NCI-H2081 treated with DMSO at 0.1 percent for 48 hours (cell line): Measurements from ENCODE around the gene MCC.
"Not testable (repeated sequence)": the region's sequence is repeated elsewhere in the genome, so short reads cannot be mapped to it uniquely, and the experiment has no call there.

Experiments used
- DNase-seq: peaks from one replicate; lab custom pipeline; 2025; lab: John Stamatoyannopoulos, UW

MCC gene

DNA sequence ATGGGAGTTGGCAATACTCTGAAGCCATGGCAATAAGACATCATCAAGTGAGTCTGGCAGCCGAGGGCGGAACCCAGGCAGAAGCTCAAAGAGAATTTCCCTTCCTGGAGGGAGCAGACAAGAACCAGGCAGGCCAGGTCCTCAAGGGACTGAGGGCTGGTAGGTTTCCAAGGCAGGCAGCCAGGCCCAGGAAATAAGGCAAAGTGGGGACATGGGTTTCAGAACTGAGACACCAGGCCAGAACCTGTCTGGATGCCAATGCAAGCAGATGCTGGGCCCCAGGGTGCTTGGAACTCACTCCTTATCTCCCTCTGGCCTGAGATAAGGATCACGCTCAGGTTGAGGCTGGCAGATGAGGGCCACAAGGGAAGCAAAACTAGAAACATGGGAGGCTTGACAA lies 62.3 kb downstream of the MCC start:
- no peak for DNase-seq

DNA sequence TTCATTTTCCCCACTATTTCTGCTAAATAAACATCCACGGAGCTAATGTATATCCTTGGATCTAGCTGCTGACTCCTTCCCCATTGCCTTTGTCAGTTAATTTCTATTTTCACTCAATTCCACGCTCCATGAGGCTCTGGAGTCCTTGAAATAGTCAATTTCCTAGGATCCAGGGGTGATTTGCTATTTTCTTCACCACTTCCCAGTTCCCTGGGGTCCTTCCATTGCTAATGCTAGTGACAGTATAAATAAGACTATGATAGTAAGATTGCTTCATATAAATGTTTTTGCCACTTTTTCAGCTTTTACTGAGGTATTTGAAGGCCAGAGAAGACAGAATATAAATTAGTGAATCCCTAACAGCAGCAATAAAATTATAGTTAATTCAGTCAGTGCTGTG lies 66.6 kb downstream of the MCC start:
- DNase-seq: no peak

DNA sequence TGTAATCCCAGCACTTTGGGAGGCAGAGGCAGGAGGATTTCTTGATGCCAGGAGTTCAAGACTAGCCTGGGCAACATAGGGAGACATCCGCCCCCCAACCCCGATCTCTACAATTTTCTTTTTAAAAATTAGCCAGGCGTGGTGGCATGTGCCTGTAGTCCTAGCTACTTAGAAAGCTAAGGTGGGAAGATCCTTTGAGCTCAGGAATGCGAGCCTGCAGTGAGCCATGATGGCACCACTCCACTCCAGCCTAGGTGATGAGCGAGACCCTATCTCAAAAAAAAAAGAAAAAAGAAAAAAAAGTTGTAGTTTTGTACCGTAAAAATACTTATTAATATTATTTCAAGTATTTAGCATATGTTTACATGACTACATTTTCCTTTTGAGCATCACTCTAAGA lies 82.7 kb downstream of the MCC start:
- no peak for DNase-seq

DNA sequence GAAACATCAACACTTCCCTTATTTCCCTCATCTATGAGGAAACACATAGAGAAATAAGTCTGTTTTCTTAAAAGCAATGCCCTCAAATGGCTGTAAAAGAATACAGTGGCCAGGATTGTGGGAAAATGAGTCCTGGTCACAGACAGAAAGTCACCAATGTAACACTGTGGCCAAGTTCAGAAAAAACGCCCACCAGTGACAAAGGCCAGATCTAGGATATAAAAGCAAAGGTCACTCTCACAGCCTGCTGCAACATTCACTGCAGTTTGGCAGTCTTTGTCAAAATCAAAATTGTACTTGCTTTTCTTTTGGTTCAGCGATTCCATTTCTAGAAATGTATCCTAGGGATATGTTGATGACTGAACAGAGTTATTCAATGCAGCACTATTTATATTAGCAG lies 84.0 kb downstream of the MCC start:
- DNase-seq: no peak

DNA sequence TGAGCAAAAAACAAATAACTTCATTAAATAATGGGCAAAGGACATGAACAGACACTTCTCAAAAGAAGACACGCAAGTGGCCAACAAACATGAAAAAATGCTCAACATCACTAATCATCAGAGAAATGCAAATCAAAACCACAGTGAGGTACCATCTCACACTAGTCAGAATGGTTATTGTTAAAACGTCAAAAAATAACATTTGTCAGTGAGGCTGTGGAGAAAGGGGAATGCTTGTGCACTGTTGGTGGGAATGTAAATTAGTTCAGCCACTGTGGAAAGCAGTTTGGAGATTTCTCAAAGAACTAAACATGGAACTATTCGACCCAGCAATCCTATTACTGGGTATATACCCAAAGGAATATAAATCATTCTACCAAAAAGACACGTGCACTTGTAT lies 90.3 kb downstream of the MCC start:
- not testable (repeated sequence) for DNase-seq

DNA sequence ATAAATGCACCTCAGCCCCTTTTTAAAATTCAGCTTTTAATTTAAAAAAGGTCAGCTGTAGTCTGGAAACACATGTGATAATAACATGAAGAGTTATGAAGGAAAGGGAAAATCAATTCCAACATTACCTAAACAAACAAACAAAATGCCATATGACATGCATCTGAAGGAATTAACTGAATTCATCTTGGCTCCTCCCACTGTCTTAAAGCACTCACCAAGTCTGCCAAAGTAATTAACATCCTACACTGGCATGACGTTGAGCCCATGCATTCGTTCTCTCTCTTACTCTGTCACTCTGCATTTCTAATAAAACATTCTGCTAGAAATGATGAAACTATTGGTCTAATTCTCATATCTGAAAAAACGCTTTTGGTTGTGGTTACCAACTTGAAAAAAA lies 91.2 kb downstream of the MCC start:
- DNase-seq: no peak

DNA sequence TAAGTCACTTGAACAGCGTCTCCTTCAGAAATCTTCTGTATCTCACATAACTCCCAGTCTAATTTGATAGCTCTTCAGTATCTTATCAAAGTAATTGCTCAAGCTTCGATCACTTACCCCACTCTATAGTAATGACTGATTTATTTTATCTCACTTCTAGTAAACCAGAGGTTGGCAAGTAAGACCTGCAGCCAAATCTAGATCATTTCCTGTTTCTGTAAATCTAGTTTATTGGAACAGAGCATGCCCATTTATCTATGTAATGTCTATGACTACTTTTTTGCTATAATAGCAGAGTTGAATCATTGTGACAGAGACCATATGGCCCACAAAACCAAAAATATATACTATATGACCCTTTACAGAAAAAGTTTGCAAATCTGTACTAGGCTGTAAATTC lies 93.6 kb downstream of the MCC start:
- DNase-seq: no peak

DNA sequence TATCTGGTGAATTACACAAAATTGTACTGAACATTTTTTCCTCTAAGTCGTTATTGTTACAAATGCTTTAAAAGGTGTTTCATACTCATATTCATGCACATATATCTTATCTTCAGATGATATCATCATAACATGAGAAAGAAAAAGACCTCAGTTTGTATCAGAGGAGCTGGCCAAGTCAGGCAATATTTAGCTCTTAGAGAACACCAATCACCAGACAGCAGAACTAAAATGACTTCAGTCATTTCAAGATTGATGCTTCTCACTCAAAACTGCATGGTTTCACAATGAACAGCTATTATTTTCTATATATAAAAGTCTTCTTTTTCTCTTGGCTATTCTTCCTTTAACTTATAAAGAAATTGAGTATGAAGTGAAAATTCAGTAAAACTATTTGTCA lies 98.0 kb downstream of the MCC start:
- no peak for DNase-seq

DNA sequence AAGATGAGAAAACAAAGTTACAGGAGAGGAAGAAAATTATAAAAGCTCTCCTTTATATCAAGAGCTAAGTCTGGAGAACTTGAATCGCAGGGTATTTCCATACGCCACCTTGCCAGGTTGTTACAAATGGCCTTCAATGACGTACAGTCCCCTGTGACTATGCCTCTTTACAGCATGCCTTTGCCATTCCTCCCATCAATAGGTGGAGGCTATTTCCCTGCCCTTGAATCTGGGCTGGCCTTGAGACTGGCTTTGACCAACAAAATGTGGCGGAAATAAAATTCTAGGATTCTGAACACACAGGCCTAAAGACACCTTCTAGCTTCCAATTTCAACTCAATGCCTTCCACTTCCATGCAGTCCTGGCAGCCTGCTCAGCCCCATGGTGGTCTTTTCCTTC lies 99.1 kb downstream of the MCC start:
- DNase-seq: no peak

DNA sequence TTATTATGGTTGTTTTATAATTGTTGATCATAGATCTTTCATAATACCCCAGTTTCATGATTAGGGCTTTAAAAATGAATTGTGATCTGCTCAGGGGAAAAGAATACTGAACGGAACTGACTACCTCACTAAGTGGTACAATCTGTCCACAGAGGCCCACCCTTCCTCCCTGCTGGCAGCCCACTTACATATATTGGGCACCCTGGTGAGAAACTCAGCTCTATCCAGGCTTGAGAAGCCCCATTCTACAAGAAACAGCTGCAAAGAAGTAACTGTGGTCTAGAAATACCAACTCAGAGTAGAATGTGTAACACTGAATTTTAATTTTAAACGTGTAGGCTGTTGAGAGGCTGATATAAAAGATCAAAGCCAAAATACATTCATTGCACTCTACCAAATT lies 100.4 kb downstream of the MCC start:
- no peak for DNase-seq

DNA sequence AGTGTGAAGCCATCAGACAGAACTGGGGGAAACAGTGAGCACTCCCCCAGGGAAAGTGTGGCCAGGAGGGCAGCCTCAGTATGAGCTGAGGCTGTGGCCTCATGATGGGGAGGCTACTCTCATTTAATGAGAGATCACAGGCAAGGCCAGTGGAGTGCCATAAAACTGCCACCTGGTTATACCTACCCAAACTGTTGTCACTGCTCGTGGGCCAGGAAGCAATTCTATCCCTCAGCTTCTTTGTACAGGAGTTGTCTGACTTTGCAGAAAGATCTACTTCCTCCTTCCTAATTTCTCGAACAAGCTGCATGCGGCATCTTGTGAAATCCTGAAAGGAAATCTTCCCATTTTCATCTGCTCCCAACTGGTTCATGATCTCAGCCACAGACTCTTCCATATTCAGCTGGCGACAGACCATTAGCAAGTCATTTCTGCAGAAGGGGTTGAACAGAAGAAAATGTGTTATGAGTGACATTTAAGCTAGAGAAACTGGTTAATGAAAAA lies 103.4 kb downstream of the MCC start:
- DNase-seq: no peak

DNA sequence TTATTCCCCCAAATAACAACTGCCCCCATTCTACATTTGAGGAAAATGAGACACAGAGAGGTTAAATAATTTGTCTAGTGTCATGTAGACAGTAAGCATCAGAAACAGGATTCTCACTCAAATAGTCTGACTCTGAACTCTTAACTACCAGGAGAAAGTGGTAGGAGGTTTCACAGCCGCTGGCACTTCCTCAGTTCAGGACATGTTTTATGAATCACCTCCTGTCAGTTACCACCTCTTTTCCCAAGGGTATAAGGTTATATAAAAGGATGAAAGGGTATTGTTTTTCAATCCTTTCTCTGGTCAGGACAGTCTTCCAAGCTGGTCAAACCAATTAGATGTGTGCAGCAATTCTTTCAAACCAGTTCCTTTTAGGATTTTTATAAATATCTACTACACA lies 105.5 kb downstream of the MCC start:
- DNase-seq: no peak

DNA sequence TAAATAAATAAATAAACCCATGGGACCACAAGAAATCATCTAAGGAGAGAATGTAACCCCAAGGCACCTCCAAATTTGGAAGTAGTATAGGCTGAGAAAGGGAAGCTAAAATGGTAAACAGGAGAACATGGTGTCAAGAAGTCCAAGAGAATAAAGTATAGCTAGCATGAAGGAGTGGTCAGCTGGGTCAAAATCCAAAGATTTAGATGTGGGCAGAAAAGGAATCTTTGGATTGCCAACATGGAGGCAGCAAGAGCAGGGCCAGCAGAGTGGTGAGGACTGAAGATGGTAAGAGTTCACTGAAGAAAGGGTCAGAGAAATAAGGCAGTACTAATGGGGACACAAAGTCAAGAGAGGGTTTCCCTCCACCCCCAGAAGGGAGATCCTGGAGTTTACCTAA lies 106.5 kb downstream of the MCC start:
- DNase-seq: no peak

DNA sequence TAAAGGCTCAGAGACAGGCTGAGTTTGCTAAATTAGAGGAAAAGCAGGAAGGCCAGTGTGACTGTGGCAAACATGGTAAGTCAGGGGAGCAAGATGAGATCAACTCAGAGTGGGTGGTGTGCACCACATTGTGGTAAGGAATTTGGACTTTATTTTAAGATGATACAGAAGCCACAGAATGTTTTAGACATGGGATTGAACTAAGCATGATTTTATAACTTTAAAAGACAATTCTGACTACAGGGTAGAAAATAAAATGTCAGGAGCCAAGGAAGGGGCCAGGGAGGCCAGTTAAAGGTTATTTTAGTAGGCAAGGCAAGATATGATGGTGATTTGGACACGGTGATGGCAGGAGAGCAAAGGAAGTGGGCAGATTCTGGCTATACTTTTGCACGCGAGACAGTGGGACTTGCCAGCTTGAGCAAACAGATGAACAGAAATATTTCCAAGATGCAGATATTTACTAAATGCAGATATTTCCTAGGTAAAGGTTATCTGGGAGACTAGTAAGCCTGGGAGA lies 107.4 kb downstream of the MCC start:
- DNase-seq: no peak

DNA sequence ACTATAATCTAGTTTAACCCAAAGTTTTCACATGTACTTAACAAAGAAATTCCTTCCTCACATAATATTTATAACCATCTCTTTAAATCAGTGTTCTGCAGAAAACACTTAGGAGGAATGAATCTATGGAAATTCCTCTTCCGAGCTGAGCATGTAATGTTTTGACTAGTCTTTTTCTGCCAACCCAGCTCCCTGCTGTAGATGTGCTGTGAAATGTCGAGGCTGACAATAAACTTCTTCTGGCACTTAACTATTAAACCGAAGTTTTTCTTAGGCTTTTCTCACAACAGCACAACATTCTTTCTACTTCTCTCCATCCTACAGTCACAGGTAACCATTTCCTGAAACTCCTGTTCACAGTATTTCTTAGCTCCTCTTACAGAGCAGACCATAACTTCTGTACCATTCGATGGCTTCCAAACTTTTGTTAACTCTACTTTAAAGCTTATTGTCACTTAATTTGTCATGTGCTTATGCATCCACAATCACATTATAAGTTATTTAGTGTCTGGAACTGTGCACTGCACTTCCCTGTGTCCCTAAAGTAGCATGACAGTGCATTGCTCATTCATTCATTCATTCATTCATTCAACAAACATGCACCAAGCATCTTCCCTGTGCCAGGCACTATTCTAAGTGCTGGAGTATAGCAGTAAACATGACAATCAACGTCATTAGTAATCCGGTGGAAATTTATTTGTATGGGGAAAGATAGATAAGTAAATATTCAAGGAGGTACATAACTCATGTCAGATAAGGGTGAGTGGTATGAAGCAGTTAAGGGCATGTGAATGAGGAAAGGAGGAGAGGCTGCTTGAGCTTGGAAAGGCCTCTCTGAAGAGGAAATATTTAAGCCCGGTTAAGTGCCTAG lies 108.1 kb downstream of the MCC start:
- DNase-seq: no peak

DNA sequence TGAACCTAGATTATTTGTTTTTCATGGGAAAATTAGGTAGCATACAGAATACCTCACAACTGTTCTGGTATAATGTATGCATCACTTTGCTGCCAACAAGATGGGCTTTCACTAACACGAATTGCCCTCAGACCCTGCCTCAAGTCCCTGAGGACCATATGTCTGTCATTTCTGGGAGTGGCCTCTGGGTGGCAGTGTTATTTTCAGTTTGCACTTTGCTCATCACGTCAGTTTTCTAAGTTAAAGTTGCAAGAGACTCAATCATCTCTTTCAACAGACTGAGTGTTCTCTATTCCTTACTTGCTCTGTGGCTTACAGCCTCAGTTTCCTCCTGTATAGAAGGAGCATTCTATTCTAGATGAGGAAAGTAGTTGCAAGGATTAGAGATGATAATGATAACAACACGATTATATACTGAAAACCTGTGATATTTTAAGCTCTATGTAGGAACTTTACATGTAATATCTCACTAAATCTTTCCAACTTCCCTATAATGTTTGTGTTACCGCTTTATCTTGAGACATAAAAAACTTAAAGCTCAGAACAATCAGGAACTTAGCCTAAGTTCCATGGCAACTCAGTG lies 109.2 kb downstream of the MCC start:
- no peak for DNase-seq

DNA sequence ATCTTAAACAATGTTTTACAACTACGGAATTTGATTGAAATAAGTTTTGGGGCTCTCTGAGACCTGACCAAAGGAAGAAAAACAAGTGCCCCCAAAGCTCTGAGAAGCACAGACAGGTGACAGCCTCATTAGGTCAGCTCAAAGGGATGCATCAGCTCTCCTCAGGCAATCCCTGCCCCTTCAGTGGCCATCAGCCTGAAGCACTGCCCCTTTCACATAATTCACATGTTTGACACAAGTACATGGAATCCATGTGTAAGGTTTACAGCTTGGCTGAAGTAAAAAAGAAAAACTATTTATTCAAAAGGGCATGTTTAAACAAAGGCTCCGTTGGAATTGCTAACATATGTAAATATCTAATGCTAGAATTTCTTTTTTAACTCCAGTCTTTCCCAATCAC lies 109.7 kb downstream of the MCC start:
- DNase-seq: no peak

DNA sequence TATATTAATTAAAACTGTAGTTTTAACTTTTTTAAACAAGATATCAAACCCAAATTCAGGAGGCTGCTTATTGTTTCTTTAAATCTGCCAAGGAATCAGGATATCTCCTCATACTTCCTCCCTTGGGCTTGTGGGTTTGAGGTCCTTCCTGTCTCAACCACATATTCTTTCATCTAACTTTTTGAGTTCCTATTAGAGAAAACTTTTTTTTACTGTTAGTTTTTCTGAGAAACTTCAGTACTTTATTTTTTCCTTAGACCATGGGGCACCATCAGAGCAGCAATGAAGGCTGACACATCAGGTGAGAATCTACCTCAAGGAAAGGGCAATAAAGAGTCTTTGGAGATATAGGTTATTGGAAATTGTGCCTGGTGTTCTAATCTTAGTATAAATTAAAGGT lies 110.2 kb downstream of the MCC start:
- DNase-seq: no peak

DNA sequence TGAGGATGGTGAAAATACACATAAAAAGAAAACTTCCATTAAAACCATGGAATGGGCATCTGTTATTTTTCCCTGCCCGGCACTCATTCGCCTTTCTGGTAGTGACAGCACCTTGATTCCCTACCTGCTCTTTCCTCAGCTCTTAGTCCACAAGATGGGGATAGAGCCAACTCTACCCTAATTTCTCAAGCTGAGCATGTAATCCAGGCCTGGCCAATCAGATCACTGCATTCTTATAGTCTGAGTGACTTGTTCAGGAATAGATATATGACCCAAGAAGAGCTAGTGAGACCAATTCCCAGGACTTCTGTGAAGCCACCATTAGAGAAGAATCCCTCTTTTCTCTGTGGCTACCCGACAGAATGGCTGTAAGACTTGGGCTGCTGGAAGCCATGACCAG lies 111.6 kb downstream of the MCC start:
- no peak for DNase-seq

DNA sequence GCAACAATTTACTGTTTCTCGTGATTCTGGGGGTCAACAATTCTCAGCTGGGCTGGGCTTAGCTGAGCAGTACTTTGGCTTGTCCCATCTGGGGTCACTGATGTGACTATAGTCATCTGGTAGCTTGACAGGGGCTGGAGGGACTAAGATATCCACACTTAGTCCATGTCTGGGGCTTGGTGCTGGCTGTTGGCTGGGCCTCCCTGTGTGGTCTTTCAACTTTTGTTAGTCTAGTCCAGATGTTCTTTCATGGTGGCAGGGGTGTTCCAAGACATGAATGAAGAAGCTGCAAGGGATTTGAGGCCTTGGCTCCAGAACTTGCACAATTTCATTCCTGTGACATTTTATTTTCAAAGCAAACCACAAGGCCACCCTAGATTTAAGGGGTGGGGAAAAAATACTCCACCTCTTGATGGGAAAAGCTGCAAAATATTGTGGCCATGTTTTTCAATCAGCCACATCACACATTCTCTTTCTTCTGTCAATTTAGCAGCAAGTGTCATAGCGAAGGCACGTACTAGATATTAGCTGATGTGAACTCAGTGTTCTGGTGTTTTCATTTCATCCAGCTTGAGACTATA lies 112.7 kb downstream of the MCC start:
- DNase-seq: no peak

DNA sequence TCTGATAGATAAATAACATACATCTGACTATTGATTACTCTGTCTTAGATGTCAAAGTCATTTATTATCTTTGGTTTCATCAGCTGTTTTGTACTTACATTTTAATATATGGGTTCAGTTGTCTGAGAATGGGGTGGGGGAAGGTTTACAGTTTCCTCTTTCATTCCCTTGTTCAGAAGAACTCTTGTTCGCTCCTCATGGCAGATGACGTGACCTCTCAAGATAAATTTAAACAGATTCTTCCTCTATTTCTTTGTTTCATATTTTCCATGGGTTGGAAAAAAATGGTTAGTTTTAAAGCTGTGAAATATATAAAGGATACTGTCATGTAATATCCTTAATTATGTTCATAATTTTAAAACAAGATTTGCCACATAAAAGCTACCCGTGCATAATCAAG lies 114.8 kb downstream of the MCC start:
- DNase-seq: no peak

DNA sequence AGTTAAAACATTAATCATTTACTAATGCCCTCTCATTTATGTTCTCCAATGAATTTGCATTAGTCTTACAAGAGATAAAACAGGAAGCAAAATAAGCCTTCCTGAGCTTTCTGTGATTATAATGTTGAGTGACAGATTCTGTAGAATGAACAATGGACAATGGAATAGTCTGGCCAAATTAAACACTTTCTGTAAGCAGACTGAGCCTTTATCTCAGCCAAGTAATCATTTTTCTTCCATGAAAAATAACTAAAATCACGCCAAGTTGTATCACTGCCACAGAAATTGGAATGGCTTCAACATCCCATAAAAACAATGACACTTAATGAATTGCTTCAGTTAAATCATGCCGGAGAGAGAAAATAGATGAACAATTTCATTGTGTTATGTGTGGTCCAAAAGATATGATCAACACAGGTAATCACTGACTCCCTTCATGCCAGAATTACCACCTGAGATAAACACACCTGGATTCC lies 116.5 kb downstream of the MCC start:
- DNase-seq: no peak

DNA sequence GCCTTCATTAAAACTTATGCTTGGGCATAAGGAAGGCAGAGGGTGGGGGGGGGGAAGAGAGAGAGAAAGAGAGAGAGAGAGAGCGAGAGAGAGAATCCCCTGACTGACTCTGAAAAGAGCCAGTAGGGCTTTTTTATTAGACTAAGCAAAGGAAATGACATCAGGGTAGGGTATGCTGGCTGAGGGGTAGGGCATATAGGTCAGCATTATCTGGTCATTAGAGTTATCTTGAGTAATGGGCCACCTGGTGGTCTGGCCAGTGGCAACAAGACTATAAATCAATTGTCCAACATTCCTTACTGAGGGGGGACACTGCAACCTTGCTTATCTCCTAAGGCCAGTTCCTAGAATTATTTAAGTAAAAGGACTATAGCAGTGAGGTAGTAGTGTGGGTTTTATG lies 120.7 kb downstream of the MCC start:
- DNase-seq: no peak
